SK-N-SH treated with all-trans-retinoic acid at 6 μM for 48 hours (cell line): ENCODE data around the gene RRN3.
"Not testable (repeated sequence)": the region's sequence is repeated elsewhere in the genome, so short reads cannot be mapped to it uniquely, and the experiment has no call there.

ENCODE experiments used
- ZFP30 ChIP-seq: fragments of 450-650 bp; formaldehyde crosslinking; IDR thresholded peaks from 2 replicates; pipeline ENCODE4 v1.5.0; 2022; ENCODE audit warnings: mild to moderate bottlenecking, moderate library complexity
- ZNF8 ChIP-seq: fragments of 450-650 bp; formaldehyde crosslinking; IDR thresholded peaks from 2 replicates; pipeline ENCODE4 v1.5.0; 2020; ENCODE audit warnings: mild to moderate bottlenecking, moderate library complexity

DNA sequence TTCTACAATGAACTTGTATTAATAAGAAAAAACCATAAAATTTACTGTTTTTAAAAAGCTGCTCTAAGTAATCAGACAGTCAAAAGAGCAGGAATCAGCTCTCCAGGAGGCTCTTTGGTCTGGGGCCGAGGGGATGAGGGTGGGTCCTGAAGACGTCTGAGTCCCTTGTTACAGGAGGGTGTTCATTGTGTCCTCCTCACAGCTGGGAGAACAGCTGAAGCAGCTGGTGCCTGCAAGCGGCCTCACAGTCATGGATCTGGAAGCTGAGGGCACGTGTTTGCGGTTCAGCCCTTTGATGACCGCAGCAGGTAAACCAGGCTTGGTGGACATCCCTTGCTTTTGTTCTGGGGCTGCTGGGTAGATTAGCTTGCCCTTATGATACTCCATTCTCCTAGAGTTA, 64.3 kb downstream of the RRN3 start:
- TF ChIP-seq ZNF8; ZFP30 (CRISPR knock-in tag): not testable (repeated sequence)
